Heart left ventricle (tissue), 16 donors: ENCODE results near the gene GALNT2. TPM values are rescaled to one million over a fixed set of nuclear protein-coding genes. Genes with fewer than 3 reads are reported as not detected.

Experiments used
- ATAC-seq, 4 donors: fragments of 200-7000 bp; cut with Tn5 transposase; one replicate each; pipeline ENCODE4 v1.9.1; 2020 to 2022; ENCODE audit warnings: moderate library complexity in 4 of 4, mild to moderate bottlenecking in 3 of 4, moderate number of reproducible peaks in 1 of 4
- DNase-seq, 5 donors: peaks; one replicate each; pipeline ENCODE4 v3.0.0-alpha.2; 2020
- H3K27ac ChIP-seq, 12 donors: fragments of 200-600 bp; sonication (generic) in 4 of 12; one replicate each; pipeline versions ENCODE4 v1.5.0 to v1.8.0; 2016 to 2022; ENCODE audit warnings: mild to moderate bottlenecking in 2 of 12
- H3K27me3 ChIP-seq, 9 donors: fragments of 200-600 bp; sonication (generic) in 2 of 9; one replicate each; pipeline versions ENCODE4 v1.5.1 to v1.8.0; 2016 to 2022; ENCODE audit warnings: mild to moderate bottlenecking in 3 of 9
- H3K36me3 ChIP-seq, 9 donors: fragments of 200-600 bp; sonication (generic) in 2 of 9; one replicate each; pipeline versions ENCODE4 v1.5.0 to v1.8.0; 2018 to 2022; ENCODE audit warnings: mild to moderate bottlenecking in 2 of 9
- H3K4me1 ChIP-seq, 12 donors: fragments of 200-600 bp; sonication (generic) in 4 of 12; one replicate each; pipeline versions ENCODE4 v1.5.0 to v1.8.0; 2016 to 2022; ENCODE audit warnings: mild to moderate bottlenecking in 3 of 12
- H3K4me3 ChIP-seq, 12 donors: fragments of 200-600 bp; sonication (generic) in 4 of 12; one replicate each; pipeline versions ENCODE4 v1.5.0 to v1.8.0; 2017 to 2022; ENCODE audit warnings: mild to moderate bottlenecking in 9 of 12, moderate library complexity in 4 of 12
- H3K9me3 ChIP-seq, 12 donors: fragments of 200-600 bp; sonication (generic) in 4 of 12; one replicate each; pipeline versions ENCODE4 v1.5.0 to v1.8.0; 2016 to 2022; ENCODE audit warnings: mild to moderate bottlenecking in 1 of 12
- POLR2A ChIP-seq, 2 donors: fragments of 450-650 bp; IDR thresholded peaks; one replicate each; pipeline ENCODE4 v1.6.1; 2017; ENCODE audit warnings: antibody characterized with exemption in 2 of 2, mild to moderate bottlenecking in 2 of 2, moderate library complexity in 2 of 2
- WGBS, 4 donors: extraction: QIAGEN DNeasy Blood & Tissue Kit in 2 of 4; methylation state at CpG; one replicate each; pipeline versions ENCODE4 v1.1.5 to v1.1.7; 2013 to 2018; 5-methylcytosine and 5-hydroxymethylcytosine counted together
- intact Hi-C, 10 donors: fragments of 100-400 bp; cut with DNase I; formaldehyde crosslinking; loops; one replicate each; pipeline versions ENCODE4 v1.11.1 to v1.14.2; 2022
- polyA plus RNA-seq, 2 donors: library from polyadenylated mRNA; stranded (reverse); fragments of 200-250 nt; gene quantifications; one replicate each; pipeline ENCODE4 v1.2.3, GENCODE V29; 2013
- total RNA-seq, 9 donors: library from RNA; depleted of rRNA in 2 of 9; stranded (reverse); fragments of >200 nt in 2 of 9; fragmentation: NEBNext Ultra II Directional in 3 of 9; extraction: Animal tissue kit (Norgen Biotek cat#: 25700) in 3 of 9; gene quantifications; one replicate each; pipeline versions ENCODE4 v1.1.0 to v1.2.4, GENCODE V29; 2016 to 2023
- TF ChIP-seq, protein P1 (sequence below), 12 donors: fragments of 200-600 bp; sonication (generic) in 4 of 12; IDR thresholded peaks; one replicate each; pipeline versions ENCODE4 v1.5.0 to v1.8.0; 2018 to 2022; ENCODE audit warnings: antibody characterized with exemption in 12 of 12, mild to moderate bottlenecking in 5 of 12
- donor health status: ischemic (EF 13 %, LVEDD 7.1; RV severe dilation, severe dysfunction).
- donor health status: healthy with polysubstance abuse.
- donor health status: DM: no; HTN: yes; CAD: no.
- donor health status: DM: no; HTN: no; CAD: no.
- donor health status: ischemic (EF 25% LVEDD 6.9; RV normal size, moderate dysfunction).
- donor health status: ischemic (EF 25% LVEDD 5.7; RV mildly dilated, moderate dysfunction).
- donor health status: healthy.
- donor health status: DM: yes; HTN: yes; CAD: no.
- donor health status: ischemic (EF 35%, LVEDD 5.7; RV mildly dilated, moderate dysfunction).
- donor health status: nonischemic (EF 11% LVEDD 7.7; RV severe dilation, severe dysfunction).
- donor health status: DM: yes; HTN: yes; CAD: no.
- donor health status: PGD.
- donor health status: ischemic (EF 29% LVEDD 5.4; RV normal size, mild dysfunction).
- donor health status: nonischemic (EF 23%, LVEDD 6.1; RV moderate dilation, normal function).

The GALNT2 gene
- total and polyA plus RNA-seq, 11 donors, result 10.1 to 44.9 (median 31.6) TPM

DNA sequence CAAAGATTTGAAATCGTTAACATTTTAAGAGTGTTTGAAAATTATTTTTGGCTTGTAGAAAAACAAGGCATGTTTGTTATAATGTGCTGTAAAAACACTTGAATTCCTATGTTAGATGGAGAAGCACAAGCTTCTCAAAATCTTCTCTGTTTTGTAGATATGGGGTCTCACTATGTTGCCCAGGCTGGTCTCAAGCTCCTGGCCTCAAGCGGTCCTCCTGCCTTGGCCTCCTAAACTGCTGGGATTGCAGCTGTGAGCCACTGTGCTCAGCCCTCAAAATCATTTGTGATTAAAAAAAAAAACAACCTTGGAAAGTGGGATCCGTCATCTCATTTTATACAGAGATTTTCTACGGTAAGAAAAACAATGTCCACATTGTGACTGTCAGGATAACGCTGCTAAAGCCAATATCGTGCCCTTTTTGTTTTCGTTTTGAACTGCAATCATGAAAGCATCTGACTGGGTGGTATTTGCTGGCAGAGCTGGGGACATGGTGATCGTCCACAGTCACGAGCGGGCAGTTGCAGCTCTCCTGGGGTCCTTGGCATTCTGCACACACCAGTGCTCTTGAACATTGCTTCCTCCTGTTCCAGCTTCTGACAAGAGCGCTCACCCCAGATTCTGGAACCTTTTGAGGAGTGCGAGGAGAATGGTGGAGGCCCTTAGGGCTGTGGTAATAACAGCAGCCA is 246.6 kb downstream of the GALNT2 start:
- H3K9me3 ChIP-seq, result no peaks in the 10 kb centered on the region
- ATAC-seq (no peak), DNase-seq (no peak)
- no peaks in the 10 kb centered on the region for H3K36me3 ChIP-seq
- H3K4me1 ChIP-seq, result peaks cover 0 to 9% (median 0%) of the 10 kb centered on the region in 12 donors
- no peak overlapping the region for H3K4me3 ChIP-seq
- 70 to 80% (median 76%) methylated on average over 12 of the region's 12 CpGs for WGBS, 4 donors
- no peak overlapping the region for H3K27ac ChIP-seq
- no peak for TF ChIP-seq POLR2A (IDR thresholded peaks at IDR 0.05)
- TF ChIP-seq, protein P1, sequence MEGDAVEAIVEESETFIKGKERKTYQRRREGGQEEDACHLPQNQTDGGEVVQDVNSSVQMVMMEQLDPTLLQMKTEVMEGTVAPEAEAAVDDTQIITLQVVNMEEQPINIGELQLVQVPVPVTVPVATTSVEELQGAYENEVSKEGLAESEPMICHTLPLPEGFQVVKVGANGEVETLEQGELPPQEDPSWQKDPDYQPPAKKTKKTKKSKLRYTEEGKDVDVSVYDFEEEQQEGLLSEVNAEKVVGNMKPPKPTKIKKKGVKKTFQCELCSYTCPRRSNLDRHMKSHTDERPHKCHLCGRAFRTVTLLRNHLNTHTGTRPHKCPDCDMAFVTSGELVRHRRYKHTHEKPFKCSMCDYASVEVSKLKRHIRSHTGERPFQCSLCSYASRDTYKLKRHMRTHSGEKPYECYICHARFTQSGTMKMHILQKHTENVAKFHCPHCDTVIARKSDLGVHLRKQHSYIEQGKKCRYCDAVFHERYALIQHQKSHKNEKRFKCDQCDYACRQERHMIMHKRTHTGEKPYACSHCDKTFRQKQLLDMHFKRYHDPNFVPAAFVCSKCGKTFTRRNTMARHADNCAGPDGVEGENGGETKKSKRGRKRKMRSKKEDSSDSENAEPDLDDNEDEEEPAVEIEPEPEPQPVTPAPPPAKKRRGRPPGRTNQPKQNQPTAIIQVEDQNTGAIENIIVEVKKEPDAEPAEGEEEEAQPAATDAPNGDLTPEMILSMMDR (IDR thresholded peaks at IDR 0.05), result no peak
- H3K27me3 ChIP-seq, result peaks cover 0 to 9% (median 0%) of the 10 kb centered on the region in 9 donors
- intact Hi-C loops, result loop anchor here in 9 of 10 donors (5.0 to 10.0 kb wide), 6 partner anchors 96 to 1059 kb away; partner anchors contain the start of gene ABCB10 (in 4 of the 9)

DNA sequence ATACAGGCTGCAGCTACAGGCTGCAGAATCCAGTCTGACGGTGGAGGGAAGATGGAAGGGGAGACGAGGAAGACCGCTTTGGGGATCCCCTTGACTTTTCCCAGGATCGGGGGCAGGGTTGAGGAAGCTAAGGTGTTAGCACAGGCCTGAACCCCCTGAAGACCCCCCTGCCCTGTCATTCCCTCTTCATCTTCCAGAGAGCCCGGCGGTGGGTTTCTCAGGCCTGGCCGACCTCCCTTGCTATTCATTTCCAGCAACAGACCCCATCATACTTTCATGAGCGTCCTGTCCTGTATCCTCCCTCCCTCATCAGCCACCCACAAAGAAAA is 247.1 kb downstream of the GALNT2 start:
- no peak overlapping the region for H3K4me3 ChIP-seq
- ATAC-seq (no peak), DNase-seq (no peak)
- TF ChIP-seq POLR2A (IDR thresholded peaks at IDR 0.05), result no peak
- TF ChIP-seq, protein P1 (IDR thresholded peaks at IDR 0.05), result no peak
- H3K36me3 ChIP-seq, result no peaks in the 10 kb centered on the region
- 87 to 89% (median 88%) methylated on average over 8 of the region's 8 CpGs for WGBS, 4 donors
- H3K4me1 ChIP-seq, result peaks cover 0 to 9% (median 0%) of the 10 kb centered on the region in 12 donors
- H3K9me3 ChIP-seq, result no peaks in the 10 kb centered on the region
- peaks cover 0 to 9% (median 0%) of the 10 kb centered on the region in 9 donors for H3K27me3 ChIP-seq
- H3K27ac ChIP-seq, result no peak overlapping the region
- intact Hi-C loops, result loop anchor here in 9 of 10 donors (5.0 to 10.0 kb wide), 6 partner anchors 97 to 1059 kb away; partner anchors contain the start of gene ABCB10 (in 4 of the 9)

DNA sequence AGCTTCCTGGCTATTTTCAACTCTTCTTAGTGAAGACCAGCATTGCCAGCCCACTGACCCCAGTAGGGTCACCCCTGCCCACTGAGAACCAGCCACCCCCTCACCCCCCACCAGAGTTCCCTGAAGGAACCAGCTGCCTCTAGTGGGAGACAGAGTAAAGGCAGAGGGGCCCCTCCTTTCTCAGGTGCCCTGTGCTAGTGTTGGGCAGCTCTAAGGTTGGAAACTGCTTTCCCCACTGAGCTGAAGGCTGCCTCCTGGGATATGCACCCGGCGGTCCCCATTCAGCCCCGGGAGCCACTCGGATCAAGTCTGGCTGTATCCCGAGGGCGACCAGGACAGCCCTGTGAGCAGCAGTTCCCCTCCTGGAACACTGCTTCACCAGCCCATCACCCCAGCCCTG is 248.1 kb downstream of the GALNT2 start:
- no peak for ATAC-seq
- Histone ChIP-seq H3K27ac (no peak overlapping the region), H3K27me3 (peaks cover 0 to 9% (median 0%) of the 10 kb centered on the region in 9 donors), H3K4me1 (peaks cover 0 to 9% (median 0%) of the 10 kb centered on the region in 12 donors), H3K4me3 (no peak overlapping the region), H3K9me3 (no peaks in the 10 kb centered on the region), H3K36me3 (no peaks in the 10 kb centered on the region)
- no peak for TF ChIP-seq POLR2A (IDR thresholded peaks at IDR 0.05)
- TF ChIP-seq, protein P1 (IDR thresholded peaks at IDR 0.05), result no peak
- WGBS, 4 donors, result 64 to 83% (median 77%) methylated on average over 6 of the region's 6 CpGs
- intact Hi-C loops, result loop anchor here in 4 of 10 donors (10.0 kb wide), 2 partner anchors 760 to 1060 kb away; partner anchors contain the start of gene ABCB10 (in 3 of the 4)
- no peak for DNase-seq

DNA sequence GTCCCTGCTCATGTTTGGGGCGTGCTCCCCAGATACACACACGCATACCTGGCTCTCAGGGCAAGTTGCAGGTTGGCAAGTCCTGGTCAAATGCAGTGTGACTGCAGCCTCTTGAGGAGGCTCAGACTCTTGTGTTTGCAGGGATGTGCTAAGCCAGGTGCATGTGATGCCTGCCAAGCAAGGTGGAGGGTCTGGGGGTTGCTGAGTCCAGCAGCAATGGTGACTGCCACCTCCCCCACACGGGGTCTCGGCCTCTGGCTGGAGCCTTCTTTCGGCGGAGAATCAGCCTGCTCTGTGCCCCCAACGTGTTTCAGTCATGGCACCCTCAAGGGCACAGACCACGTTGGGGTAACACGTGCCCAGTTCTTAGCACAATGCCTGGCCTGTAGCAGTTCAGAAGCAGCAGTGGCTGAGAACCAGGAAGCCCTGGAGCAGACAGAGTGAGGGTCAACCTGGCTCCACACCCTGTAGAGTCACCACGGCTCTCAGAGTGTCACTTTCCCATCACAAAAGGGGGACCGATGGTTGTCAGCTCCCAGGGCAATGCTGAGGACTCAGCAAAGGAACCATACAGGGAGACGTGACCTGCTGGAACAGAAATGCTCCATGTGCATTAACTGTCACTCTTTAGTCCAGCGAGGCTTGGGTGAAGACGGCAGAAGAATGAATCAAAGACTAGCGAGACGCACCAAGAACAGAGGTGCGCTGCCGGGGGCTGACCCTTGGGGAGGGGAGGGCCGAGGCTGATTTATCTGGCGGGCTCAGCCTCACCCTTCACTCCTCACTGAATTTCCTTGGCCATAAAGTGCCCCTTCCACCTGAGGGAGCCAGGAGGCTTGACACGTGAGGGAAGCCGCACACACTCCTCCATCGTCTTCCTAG is 250.1 kb downstream of the GALNT2 start:
- no peak for ATAC-seq
- intact Hi-C loops, result loop anchor here in 4 of 10 donors (10.0 kb wide), 2 partner anchors 762 to 1062 kb away; partner anchors contain the start of gene ABCB10 (in 3 of the 4)
- WGBS, 4 donors, result 84 to 88% (median 86%) methylated on average over 17 to 23 of the region's 23 CpGs

More for the DNA sequence above, 250.1 kb downstream of the GALNT2 start:
- Histone ChIP-seq H3K27me3 (peaks cover 0 to 9% (median 0%) of the 10 kb centered on the region in 9 donors), H3K9me3 (no peaks in the 10 kb centered on the region), H3K27ac (no peak overlapping the region), H3K36me3 (no peaks in the 10 kb centered on the region), H3K4me1 (peaks cover 0 to 11% (median 0%) of the 10 kb centered on the region in 12 donors), H3K4me3 (no peak overlapping the region)
- no peak for TF ChIP-seq POLR2A (IDR thresholded peaks at IDR 0.05)
- no peak for DNase-seq
